ENCODE data around the gene TTC39B.

The TTC39B gene

DNA sequence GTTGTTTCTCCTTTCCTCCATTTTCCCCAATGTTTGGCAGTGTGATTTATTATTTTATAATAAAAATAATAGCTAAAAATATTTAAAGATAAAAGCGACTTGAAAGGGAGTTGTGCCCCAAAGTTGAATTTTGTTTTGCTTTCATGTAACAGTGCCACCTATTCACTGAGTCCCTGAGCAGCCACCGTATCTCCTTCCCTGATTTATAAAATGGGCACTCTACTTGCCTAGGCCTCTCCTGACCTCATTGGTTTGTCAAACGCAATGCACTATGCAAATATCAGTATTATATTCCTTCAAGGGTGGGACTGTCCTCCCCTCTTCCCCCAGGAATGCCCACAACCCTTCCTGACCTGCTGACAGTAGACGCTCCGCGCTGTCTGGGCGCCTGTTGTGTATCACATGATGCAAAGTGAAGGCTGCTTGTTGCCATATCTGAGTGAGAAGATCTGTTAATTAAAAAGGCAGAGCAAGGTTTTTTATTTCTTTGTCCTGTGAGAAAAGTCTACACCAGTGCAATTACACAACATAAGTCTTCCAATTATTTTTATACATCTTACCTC lies 81.4 kb downstream of the TTC39B start:
- DNase-seq (ENCODE audit: low read depth) = no peak

DNA sequence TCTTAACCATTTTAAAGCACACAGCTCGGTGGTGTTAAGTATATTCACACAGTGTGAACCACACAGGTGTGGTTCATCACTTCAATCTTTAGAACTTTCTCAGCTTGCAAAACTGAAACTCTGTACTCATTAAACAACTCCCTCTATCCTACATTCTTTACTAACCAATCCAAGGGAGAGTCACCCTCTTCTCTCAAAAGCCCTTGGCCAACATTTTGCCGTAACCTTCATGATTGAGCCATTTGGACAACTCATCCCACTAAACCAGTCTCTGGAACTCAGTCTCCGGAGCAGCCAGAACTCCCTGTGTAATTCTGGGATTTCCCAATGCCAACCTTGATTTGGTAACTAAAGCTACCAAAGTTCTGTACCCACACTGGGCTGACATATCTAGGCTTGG lies 84.7 kb downstream of the TTC39B start:
- no peak for DNase-seq (ENCODE audit: low read depth)

DNA sequence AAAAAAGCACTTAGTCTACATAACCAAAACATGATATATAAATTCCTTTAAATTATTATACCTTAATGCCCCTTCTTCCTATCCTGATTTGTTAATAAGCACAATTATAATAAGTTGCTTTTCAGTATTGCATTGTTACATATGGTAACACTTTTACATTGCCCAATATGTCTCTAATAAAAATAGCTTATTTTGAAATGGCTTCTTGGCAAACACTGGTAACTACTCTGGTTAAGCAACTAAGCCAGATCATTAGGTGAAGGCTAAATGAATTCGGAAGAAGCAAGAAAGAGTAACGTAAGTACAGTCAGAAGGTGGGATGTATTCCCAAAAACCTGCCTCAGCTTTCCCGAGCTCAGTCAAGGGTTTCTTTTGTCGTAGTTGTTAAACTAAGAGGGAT lies 85.3 kb downstream of the TTC39B start:
- no peak for DNase-seq (ENCODE audit: low read depth)

DNA sequence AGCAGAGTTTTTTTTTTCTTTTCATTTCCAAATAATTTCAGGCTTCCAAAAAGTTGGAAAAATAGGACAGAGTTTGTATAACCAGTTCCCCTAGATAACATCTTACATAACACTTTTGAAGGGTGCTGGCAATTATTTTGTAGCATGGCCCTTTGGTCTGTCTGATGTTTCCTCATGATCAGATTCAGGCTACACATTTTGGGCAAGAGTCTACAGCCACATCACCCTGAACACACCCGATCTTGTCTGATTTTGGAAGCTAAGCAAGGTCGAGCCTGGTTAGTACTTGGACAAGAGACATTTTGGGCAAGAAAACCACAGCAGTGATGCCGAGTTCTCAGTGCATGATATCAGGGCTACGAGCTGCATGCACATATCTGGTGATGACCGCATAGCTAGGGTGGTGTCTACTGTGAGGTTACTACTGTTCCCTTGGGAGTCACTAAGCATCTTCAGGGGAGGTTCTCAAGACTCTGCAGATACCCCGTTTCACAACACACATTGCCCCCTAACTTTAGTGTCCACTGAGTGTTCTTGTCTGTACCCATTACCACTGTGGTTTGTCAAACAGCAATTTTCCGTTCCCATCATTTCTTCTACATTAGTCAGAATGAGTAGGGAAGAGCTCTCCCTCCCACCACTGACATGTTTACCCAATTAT lies 86.2 kb downstream of the TTC39B start:
- no peak for DNase-seq (ENCODE audit: low read depth)

DNA sequence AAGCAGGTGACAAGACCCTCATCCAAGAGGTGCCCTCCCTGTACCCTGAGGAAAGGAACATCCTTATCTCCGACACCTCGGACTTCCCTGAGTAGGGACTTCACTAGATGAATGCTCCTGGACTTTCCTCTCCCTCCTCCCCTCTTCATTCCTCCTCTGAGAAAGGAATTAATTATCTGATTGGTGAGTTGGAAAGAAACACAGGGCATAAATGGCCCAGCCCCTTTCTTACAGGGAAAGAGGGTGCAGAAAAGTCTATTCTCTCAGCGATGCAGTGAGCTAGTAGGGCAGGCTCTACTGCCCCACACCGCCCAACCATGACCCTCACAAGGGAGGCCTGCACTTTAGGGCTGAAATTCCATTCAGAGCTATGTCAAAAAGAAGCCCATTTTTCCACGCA lies 87.5 kb downstream of the TTC39B start:
- DNase-seq (ENCODE audit: low read depth) = no peak

DNA sequence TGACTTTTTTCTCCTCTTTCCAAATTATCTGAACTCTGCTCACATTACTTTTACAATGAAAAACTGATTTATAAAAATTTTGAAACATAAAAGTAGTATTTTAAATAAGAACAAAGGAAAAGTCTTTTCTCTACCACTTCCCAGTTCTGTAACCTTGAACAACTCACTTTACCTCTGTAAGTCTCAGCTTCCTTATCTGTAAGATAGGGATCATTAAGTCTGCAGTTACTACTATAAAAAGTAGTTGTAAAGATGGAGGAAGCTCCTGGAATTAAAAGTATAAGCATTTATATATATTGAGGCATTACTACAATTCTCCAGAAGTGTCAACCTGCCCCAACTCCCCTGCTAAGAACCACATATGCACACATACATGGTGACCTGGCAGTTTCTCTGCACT lies 88.0 kb downstream of the TTC39B start:
- no peak for DNase-seq (ENCODE audit: low read depth)

DNA sequence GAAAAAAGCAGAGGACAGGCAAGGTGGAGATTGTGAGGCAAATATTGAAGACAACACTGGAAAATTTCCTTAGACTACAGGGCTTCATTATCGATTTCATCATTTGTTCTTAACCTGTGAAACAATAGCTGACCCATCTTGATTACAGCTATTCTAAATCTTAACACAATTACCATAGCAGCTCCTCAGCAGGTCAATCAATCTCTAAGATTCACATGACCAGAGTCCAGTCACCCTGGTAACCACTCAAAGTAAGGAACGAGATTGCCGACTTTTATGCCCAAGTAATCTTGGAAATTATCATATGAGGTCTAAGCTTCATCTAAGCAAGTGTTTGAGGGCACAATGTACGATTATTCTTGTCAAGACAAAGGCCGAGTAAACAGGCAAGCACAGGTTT lies 93.8 kb downstream of the TTC39B start:
- DNase-seq (ENCODE audit: low read depth) = no peak

DNA sequence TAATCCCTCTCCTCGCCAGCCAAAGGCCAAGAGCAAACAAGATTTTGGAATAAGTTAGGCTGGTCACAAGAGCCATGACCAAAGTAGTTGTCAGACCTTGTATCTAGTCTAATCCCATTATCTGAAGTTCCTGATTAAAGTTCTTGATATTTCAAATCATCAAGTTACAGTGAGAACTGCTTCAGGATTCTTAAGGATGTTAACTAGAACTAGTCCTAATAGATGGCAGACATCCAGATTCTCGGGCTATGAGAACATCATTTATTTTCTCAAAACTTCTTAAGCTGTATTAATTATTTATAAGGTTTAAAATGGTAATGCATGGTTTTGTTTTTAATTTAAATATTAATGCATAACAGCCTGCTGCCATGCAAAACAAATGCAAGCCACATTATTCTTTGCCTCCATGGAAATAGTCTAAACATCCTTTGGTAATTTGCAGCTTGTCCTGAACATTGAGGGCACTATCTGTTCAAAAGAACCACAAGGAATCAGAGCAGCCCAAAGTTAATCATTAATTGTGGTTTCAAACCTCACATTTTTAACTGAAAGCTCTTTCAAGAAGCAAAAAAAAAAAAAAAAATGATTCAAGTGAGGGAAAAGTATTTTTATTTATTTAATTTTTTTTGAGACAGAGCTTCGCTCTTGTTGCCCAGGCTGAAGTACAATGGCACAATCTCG lies 95.1 kb downstream of the TTC39B start:
- DNase-seq (ENCODE audit: low read depth) = no peak

DNA sequence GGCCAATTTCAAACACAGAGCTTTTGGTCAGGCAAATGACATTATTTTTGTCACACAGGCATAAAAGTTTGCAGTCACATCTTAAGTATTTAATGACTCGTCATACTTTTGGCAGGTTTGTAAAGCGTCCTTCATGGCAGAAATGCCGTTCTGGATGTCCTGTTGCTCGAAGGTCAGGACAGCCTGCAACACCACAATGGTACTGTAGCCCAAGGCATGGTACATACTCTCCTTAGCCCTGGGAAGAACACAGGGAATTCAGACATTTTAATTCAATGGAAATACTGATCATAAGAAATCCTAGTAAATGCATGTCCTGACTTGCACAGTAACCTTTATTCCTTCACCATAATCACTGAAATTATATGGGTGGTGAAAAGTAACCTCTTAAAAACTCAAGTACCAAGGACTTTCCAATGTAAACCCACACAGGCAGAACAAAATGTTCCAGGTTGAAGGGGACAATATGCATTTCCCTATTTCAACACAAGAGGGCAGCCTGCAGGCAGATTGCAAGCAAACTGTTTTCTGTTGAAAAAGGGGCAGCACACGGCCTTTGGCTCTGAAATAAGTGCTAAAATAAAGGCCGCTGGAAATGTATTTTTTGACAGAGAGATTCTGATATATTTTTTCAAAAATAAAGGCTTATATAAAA lies 95.7 kb downstream of the TTC39B start:
- peak; percentile 24 for DNase-seq (ENCODE audit: low read depth)

DNA sequence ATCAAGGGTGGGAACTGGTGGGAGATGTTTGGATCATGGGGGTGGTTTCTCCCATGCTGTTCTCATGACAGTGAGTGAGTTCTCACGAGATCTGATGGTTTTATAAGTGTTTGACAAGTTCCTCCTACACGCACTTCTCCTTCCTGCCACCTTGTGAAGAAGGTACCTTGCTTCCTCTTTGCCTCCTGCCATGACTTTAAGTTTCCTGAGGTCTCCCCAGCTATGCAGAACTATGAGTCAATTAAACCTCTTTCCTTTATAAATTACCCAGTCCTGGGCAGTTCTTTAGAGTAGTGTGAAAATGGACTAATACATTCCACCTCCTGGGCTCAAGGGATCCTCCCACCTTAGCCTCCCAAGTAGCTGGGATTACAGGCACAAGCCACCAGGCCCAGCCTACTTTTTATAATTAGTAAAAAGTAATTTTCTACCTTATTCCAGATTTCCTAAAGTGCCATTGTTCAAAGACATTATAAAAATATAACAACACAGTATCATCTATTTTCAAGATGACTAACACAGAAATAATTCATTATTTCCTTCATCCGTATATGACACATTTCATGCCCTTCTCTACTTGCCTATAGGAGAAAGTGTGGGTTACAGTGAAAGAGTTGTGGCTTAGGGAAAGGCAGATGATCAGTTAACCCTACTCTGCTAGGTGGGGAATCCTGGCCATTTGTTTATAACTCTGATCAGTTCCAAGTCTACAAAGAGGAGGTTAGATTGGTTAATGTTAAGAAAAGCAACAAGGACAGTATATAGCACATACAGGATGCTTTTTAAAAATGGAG lies 99.9 kb downstream of the TTC39B start:
- DNase-seq (ENCODE audit: low read depth) = no peak

DNA sequence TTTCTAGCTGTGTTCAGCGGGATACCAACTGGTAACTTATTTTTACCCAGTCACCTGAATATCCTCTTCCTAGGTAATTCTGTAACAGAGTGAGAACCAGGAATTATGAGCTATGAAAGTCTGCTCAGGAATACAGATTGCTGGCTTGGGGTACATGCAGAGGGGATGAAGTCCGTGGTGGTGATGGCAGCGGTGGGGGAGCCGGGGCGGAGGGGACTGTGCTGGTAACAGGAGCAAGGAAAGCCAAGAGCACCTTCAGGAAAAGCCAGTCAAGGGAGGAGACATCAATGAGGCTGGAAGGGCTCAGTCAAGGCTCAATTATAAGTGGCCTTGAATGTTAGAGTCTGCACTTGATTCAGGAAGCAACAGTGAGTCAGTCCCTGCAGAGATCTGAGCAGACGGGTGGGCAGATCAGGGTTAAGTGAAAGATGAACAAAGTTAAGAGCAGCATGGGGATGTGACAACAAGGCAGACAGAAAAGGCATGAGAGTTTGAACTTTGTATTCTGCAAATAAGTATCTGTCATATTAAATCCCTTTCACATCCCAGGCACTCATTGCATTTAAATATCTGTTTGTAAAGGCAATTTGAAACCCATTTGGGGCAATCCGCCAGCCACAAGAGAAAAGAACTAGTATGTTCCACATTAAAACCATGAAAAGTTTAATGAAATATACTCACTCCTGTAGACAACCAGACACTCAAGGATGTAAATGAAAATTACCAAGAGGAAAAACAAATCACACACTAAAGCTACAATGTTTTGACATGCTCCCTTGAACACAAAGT lies 101.2 kb downstream of the TTC39B start:
- DNase-seq (ENCODE audit: low read depth) = no peak

DNA sequence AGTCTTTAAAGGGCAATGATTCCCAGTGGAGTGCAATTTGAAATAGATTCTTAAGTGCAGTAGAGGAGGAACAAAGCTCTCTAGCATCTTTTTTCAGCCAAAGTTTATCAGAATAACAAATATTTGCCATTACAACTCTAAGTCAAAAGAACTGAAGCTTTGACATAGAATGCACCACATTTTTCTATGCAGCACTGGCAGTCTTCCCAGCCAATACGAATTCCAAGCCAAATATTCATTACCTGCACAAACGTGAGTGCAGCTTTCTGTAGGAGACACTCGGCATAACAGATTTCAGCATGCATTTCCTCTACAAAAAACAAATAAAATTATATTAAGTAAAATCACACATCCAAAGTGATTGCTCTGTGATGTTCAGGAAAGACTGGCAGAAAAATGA lies 103.4 kb downstream of the TTC39B start:
- no peak for DNase-seq (ENCODE audit: low read depth)

DNA sequence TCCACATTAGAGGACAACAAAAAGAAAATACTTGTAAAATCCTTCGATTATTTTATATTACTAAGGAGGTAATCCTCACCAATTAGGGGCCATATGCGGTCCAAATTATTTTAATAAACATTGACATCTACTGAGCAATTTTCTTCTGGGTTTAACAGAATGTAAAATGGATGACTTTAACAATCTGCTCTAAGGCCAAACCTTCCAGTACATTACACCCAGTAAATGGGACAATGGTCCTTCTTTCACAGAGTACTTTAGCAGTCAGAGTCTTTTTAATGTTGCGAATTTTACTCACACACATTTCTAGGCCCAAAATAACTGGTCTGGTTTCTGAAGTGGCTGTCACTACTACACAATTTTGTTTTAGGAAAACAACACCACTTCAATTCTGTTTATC lies 106.9 kb downstream of the TTC39B start:
- DNase-seq (ENCODE audit: low read depth) = no peak

DNA sequence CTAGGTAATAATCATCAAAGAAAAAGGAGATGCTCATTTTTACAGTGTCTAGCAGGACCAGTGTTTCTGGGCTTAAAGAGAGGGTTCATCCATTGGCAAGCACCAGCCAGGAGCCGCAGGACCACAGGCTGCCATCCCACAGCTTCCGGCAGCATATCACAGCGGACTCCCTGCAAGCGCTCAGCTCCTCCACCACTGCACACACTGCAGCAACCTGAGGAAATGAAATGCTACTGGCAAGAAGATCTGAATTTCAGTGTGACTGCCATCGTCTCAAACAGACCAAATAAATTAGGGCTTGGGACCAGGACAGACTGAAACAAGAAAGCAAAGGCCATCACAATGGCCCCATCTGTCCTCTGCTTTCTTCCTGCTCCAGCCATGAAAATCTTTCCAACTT lies 114.2 kb downstream of the TTC39B start:
- DNase-seq (ENCODE audit: low read depth) = no peak

DNA sequence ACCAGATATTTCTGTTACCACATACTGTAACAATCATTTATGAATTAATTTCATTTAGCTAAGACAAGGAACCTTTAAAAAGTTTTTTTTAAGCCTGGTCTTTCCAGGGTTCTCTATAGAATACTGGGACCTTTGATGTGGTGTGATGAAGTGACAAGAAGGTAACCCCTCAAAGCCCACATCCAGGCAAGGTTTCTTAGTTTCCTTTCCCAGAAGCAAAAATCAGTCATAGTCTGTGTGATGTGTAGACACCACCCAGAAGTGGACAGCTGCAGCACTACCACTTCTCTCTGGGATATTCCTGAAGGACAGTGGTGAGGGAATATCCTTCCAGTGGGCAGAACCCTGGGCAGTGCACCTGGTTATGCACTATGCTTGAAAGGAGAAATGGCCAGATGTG lies 115.6 kb downstream of the TTC39B start:
- DNase-seq (ENCODE audit: low read depth) = no peak

DNA sequence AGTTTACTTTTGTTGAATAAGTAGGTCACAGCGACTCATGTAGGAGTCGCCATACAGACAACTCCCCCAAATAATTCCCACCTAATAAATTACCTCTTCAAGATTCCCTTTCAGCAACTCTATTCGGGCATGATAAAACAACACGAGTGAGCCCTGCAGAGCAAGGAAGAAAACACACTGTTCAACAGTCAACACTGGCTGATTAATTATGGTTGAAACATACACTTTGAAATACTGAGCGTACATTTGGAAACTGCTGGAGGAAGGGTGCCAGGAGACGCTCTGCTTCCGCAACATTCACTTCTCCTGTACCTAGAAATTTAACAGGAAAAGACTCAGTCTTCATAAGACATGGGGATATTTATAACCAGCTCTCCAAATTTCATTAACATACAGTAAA lies 117.5 kb downstream of the TTC39B start:
- no peak for DNase-seq (ENCODE audit: low read depth)

DNA sequence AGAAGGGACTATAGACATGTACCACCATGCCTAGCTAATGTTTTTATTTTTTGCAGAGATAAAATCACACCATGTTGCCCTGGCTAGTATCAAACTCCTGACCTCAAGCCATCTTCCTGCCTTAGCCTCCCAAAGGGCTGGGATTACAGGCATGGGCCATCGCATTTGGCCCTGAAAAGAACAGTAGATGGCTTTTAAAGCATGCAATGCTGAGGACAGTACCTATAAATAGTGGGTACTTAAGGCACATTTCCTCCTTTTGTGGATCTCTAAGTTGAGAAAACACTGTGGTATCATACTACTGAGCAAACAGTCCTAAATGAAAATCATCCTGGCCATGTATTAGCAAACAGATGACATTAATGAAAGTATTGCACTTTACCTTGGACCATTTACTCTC lies 119.4 kb downstream of the TTC39B start:
- DNase-seq (ENCODE audit: low read depth) = no peak

DNA sequence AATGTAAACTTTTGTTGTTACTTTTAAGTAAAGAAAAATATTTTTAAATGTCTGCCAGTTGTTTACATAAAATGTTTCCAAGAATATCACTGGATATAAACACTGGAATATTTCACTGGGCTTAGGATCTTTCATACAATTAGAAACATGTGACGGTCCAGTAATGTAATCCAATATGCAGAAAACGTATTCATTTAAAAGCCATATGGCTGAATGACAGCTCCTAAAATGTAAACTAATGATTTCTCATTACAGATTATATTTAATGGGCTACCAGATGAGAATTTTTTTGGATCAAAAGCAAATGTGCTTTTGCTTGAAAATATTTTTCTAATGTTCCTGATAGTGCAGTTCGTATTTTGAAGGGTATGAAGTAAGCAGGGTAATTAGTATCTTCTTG lies 124.3 kb downstream of the TTC39B start:
- DNase-seq (ENCODE audit: low read depth) = no peak

DNA sequence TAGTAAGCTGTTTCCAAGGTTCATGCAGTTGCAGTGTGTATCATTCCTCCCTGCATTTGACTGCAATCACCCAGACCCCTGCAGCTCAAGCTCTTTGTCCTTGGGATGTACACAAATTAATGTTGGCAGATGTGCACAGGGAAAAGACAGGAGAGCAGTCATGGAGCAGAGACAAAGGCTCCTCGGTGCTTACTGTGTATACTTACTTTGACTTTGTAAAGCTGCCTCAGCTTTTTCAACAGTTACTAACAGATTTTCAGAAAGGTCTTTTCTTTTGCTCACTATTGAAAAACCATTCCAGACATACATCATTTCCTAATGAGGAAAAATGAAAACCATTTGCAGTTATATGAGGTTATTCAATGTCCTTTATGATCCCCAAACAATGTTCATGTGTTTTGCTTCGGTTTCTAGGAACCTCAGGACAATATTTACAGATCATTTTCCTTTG lies 124.9 kb downstream of the TTC39B start:
- DNase-seq (ENCODE audit: low read depth) = no peak

DNA sequence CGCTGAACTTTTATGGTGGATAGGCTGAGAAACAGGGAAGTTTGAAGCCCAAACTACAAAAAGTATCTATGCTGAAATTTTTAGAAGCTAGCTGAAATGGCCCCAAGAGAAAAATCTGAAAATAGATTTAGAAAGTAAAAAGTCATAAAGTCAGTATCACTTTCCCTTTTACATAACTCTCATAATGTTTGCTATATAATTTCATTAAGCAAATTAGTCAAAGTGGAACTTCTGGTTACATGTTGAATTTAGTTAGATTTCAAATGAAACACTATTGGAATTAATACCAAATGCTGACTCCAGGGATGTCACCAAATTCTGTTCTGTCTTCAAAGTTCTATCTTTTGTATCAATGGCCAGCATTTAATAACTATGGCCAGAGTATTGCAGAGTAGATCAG lies 126.9 kb downstream of the TTC39B start:
- no peak for DNase-seq (ENCODE audit: low read depth)

DNA sequence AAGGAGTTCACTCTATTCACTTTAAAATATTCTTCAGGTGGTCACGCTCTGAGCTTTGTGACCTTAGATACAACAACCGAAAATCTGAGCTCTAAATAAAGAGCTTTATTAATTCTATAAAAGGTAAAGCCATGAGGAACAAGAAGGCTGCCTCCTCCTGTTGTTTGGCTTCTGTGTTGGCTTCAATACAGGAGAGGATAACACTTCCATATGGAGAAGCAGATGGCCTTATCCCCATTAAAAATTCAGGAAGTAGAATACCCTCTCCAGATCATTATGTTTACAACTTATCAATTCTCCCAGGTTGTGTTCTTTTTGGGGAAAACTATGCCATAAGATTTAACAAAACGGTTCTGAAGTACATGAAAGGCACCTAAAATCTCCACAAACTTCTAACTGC lies 128.4 kb downstream of the TTC39B start:
- no peak for DNase-seq (ENCODE audit: low read depth)

DNA sequence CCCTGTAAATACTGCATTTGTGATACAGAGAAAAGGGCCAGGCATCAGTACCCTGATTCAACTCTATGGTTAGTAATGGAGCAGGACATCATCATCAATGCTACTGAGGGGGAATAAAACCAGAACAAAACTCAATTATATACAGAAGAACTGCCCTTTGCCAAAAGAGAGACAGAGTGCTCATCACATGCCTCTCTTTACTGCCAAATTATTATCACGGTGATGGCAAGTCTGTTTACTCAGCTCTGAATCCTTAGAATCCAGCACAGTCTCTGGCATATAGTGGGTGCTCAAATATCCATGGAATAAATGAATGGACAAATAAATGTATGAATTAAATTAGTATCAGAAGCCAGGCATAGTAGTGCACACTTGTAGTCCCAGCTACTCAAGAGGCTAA lies 130.2 kb downstream of the TTC39B start:
- no peak for DNase-seq (ENCODE audit: low read depth)
